Subcutaneous adipose tissue (tissue), 4 donors: ENCODE results near the gene PSMB4. TPM values are rescaled to one million over a fixed set of nuclear protein-coding genes. Genes with fewer than 3 reads are reported as not detected.

Experiments
- total RNA-seq, 4 donors: library from RNA; depleted of rRNA; stranded (reverse); fragments of >200 nt; gene quantifications; one replicate each; pipeline ENCODE4 v1.1.0, GENCODE V29; 2016
- TF ChIP-seq, protein P1 (sequence below): fragments of 450-650 bp; IDR thresholded peaks from one replicate; pipeline ENCODE4 v1.5.1; 2016; ENCODE audit warnings: low read depth, mild to moderate bottlenecking, control low read depth, antibody characterized with exemption, moderate library complexity

Gene PSMB4
- total RNA-seq, 4 donors from 2014 or later: 197 to 298 (median 246) TPM

DNA sequence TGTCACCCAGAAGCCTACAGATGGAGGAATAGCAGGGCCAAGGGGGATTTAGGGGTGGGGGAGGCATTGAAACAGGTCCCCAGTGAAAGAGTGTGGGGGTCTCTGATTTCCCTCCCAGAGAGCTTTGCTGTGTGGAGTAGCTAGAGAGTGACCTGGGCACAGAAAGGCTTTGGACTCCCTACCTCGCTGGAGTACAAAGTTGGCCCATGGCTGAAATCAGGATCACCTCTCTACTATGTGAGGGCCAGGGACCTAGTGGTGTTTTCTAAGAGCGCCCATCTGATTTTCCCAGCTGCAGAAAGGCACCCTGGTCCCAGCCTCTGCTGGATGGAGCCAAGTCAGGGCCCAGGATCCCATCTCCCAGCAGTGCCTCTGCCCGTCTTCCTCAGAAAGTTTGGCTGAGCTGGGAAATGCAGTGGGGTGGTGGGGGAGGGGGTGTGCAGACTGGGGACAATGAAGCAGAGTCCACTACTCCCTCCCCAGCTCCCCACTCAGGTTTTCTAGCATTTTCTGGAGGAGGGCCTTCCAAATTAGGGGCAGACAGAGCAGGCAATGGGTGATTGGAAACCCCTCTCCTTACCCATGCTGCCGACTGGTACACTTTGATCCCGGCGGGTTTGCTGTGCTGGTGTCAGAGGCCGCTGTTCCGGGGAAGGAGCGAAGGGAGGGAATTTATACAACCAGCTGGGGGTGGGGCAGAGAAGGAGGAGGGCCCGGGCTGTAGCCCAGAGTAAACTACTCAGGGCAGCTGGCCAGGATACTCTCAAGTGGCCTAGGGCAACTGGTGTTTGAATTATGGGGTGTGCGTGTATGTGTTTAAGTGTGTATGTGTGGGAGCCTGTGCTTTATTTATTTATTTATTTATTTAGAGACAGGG lies 27.1 kb upstream of the PSMB4 start, which contains the start of gene SELENBP1:
SELENBP1 (minus strand) TSS at position 648 of the 877 bp plus-strand sequence; CDS start at position 584, 64 bp downstream.
- TF ChIP-seq, protein P1, sequence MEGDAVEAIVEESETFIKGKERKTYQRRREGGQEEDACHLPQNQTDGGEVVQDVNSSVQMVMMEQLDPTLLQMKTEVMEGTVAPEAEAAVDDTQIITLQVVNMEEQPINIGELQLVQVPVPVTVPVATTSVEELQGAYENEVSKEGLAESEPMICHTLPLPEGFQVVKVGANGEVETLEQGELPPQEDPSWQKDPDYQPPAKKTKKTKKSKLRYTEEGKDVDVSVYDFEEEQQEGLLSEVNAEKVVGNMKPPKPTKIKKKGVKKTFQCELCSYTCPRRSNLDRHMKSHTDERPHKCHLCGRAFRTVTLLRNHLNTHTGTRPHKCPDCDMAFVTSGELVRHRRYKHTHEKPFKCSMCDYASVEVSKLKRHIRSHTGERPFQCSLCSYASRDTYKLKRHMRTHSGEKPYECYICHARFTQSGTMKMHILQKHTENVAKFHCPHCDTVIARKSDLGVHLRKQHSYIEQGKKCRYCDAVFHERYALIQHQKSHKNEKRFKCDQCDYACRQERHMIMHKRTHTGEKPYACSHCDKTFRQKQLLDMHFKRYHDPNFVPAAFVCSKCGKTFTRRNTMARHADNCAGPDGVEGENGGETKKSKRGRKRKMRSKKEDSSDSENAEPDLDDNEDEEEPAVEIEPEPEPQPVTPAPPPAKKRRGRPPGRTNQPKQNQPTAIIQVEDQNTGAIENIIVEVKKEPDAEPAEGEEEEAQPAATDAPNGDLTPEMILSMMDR: no peak

DNA sequence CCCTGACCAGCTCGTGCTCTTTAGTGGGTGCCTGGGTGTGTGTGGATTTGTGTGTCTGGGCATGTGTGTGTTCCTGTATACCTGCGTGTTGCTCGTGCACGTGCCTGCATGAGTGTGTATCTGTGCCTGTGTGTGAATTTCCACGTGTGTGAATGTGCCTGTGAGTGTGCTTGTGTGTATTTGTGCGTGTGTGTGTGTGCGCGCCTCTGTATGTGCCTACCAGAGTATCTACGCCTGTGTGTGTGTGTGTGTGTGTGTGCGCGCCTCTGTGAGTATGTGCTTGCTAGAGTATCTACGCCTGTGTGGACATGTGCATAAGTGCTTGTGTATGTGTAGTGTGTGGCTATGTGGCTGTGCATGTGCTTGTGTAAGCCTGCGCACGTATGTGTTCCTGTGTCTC lies 26.2 kb upstream of the PSMB4 start:
- TF ChIP-seq, protein P1: no peak

DNA sequence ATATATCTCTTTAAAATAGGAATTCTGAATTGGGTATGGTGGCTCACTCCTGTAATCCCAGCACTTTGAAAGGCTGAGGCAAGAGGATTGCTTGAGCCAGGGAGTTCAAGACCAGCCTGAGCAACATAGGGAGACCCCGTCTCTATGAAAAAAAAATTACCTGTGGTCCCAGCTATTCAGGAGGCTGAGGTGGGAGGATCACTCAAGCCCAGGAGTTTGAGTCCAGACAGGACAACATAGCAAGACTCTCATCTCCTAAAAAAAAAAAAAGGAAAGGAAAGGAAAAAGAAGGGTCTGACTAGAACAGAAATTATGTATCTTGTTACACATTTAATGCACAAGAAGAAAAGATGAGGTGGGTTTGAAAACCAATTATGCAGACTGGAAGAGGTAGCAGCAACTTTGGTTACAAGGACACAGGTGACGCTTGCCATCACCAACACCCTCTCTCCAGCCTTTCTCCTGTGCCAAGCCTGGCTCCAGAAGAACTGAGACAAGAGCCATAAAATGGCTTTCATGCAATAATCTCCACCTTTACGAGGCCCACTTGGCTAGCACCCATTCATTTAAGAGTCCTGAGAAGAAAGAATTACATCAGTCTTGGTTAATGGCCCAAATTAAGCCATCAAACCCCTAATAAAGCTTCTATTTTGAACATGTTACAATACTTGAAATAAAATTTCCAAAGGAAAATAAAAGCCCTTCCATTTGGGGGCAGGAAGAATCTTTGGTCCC lies 22.1 kb upstream of the PSMB4 start:
- TF ChIP-seq, protein P1: no peak

DNA sequence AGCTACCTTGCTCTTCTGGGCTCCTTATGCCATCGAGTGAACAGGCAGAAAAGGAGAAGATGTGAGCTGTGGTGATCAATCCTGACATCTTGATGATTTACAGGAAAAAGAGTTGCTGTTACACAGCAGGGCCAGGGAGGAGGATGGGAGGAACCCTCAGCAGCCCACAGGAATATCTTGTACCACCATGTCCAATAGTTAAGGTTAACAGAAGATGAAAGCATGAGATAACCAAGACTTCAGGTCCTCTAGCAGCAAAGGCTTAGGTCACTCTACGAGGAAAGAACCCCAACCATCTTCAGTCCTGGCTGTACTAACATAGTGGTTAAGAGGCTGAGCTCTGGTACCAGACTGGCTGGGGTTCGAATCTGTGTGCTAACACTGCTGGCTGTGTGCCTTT lies 14.8 kb upstream of the PSMB4 start:
- TF ChIP-seq, protein P1: no peak

DNA sequence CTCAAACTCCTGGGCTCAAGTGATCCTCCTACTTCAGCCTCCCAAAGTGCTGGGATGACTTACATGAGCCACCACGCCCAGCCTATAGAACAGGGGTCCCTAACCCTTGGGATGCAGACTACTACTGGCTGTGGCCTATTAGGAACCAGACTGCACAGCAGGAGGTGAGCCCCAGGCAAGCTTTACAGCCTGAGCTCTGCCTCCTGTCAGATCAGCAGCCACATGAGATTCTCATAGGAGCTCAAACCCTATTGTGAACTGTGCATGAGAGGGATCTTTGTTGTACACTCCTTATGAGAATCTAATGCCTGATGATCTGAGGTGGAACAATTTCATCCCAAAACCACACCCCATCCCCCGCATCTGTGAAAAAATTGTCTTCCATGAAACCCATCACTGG lies 13.4 kb upstream of the PSMB4 start:
- TF ChIP-seq, protein P1: no peak

DNA sequence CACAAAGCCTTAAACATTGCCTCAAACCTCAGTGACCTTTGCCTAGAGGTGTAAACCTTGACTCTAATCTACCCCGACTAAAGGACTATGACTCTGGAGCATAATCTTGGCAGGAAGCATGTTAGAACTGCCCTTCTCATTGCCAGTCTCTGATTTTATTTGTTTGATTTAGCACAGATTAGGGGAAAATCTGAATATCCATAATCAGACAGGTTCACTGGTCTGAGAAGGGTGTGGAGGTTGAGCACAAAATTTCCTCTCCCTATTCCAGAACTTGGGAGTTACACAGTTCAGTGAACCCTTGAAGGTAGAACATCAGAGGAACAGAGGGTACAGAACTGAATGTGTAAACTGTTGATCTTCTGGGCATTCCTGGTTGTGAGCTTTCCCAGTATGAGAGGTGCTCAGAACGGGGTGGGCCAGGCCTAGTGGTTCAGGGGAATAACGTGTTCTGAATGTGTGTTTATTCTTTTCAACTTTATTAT lies 8.3 kb upstream of the PSMB4 start:
- TF ChIP-seq, protein P1: no peak

DNA sequence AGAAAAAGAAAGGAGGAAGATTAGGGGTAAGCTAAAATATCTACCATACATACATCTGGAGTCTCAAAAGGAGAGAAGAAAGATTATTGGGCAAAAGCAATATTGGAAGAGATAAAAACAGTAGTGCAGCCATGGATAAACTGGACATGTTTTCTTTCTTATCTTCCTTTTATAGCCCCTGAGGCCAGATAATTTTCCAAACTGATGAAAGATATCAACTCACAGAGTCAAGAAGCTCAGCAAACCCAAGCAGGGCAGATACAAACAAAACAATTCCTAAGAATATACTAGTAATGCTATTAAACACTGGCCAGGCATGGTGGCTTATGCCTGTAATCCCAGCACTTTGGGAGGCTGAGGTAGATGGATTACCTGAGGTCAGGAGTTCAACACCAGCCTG lies 5.8 kb upstream of the PSMB4 start:
- TF ChIP-seq, protein P1: no peak
